Measurements from ENCODE around the gene TAS2R60. TPM values are rescaled to one million over a fixed set of nuclear protein-coding genes. Genes with fewer than 3 reads are reported as not detected.
"Not testable (repeated sequence)": the region's sequence is repeated elsewhere in the genome, so short reads cannot be mapped to it uniquely, and the experiment has no call there.

The TAS2R60 gene
- total RNA-seq, 1 experiment from 2014 or later: not detected

- DNase-seq (ENCODE audit: low spot score): no peak
- Histone ChIP-seq H3K36me3 (ENCODE audit: insufficient read depth, low read length, poor library complexity, severe bottlenecking) (no peaks in the 10 kb centered on the region), H3K4me1 (ENCODE audit: insufficient read depth, low read length, poor library complexity, severe bottlenecking) (no peaks in the 10 kb centered on the region), H3K9me3 (ENCODE audit: low read depth, low read length, poor library complexity, severe bottlenecking) (no peaks in the 10 kb centered on the region), H3K27ac (ENCODE audit: low read depth, low read length, poor library complexity, severe bottlenecking) (no peak overlapping the region), H3K4me3 (ENCODE audit: low read depth, low read length, poor library complexity, severe bottlenecking) (no peak overlapping the region), H3K27me3 (replicated peaks; ENCODE audit: insufficient read depth, low read depth, low read length, poor library complexity) (no peaks in the 10 kb centered on the region)
- TF ChIP-seq EZH2 (IDR thresholded peaks at IDR 0.05; ENCODE audit: borderline replicate concordance, low read depth, low read length, poor library complexity, severe bottlenecking): no peak
- no peak for TF ChIP-seq CTCF (conservative IDR thresholded peaks at IDR 0.05; ENCODE audit: low read depth, low read length)
- intact Hi-C loops (cut with micrococcal nuclease; ENCODE audit: unreplicated experiment): no loop called here
- BruUV-seq (replicated peaks): no TSS peak
- ChIA-PET POLR2A (ENCODE audit: low non-redundant PET) (no interaction called here), CTCF (no interaction called here)
These were observed 20.7 kb downstream of the TAS2R60 start for GRCh38 chr7:143463957-143464356.

GRCh38 chr7:143467724-143468123, 24.5 kb downstream of the TAS2R60 start:
- no peaks in the 10 kb centered on the region for H3K9me3 ChIP-seq (ENCODE audit: low read depth, low read length, poor library complexity, severe bottlenecking)
- intact Hi-C loops (cut with micrococcal nuclease; ENCODE audit: unreplicated experiment): no loop called here
- H3K4me3 ChIP-seq (ENCODE audit: low read depth, low read length, poor library complexity, severe bottlenecking): no peak overlapping the region
- DNase-seq (ENCODE audit: low spot score): no peak
- H3K27ac ChIP-seq (ENCODE audit: low read depth, low read length, poor library complexity, severe bottlenecking): no peak overlapping the region
- no peaks in the 10 kb centered on the region for H3K4me1 ChIP-seq (ENCODE audit: insufficient read depth, low read length, poor library complexity, severe bottlenecking)
- no peak for TF ChIP-seq CTCF (conservative IDR thresholded peaks at IDR 0.05; ENCODE audit: low read depth, low read length)
- no peak for TF ChIP-seq EZH2 (IDR thresholded peaks at IDR 0.05; ENCODE audit: borderline replicate concordance, low read depth, low read length, poor library complexity, severe bottlenecking)
- CTCF ChIA-PET: no interaction called here
- POLR2A ChIA-PET (ENCODE audit: low non-redundant PET): no interaction called here
- H3K36me3 ChIP-seq (ENCODE audit: insufficient read depth, low read length, poor library complexity, severe bottlenecking): no peaks in the 10 kb centered on the region
- H3K27me3 ChIP-seq (replicated peaks; ENCODE audit: insufficient read depth, low read depth, low read length, poor library complexity): no peaks in the 10 kb centered on the region
- BruUV-seq (replicated peaks): no TSS peak

- intact Hi-C loops (cut with micrococcal nuclease; ENCODE audit: unreplicated experiment); H3K4me3 ChIP-seq (ENCODE audit: low read depth, low read length, poor library complexity, severe bottlenecking); H3K27ac ChIP-seq (ENCODE audit: low read depth, low read length, poor library complexity, severe bottlenecking); BruUV-seq (replicated peaks); H3K4me1 ChIP-seq (ENCODE audit: insufficient read depth, low read length, poor library complexity, severe bottlenecking); POLR2A ChIA-PET (ENCODE audit: low non-redundant PET); H3K36me3 ChIP-seq (ENCODE audit: insufficient read depth, low read length, poor library complexity, severe bottlenecking); CTCF ChIA-PET; H3K27me3 ChIP-seq (replicated peaks; ENCODE audit: insufficient read depth, low read depth, low read length, poor library complexity); DNase-seq (ENCODE audit: low spot score); H3K9me3 ChIP-seq (ENCODE audit: low read depth, low read length, poor library complexity, severe bottlenecking): not testable (repeated sequence)
These were observed 28.9 kb downstream of the TAS2R60 start for GRCh38 chr7:143472071-143472689.

GRCh38 chr7:143477501-143478150, 34.4 kb downstream of the TAS2R60 start, which contains the start of gene TAS2R41:
TAS2R41 (plus strand) TSS chr7:143477873; CDS start chr7:143477873, 0 bp downstream.
- ChIA-PET POLR2A (ENCODE audit: low non-redundant PET) (no interaction called here), CTCF (no interaction called here)
- no peak within 1 kb of the TSS for H3K4me3 ChIP-seq (ENCODE audit: low read depth, low read length, poor library complexity, severe bottlenecking)
- no peak for DNase-seq (ENCODE audit: low spot score)
- no TSS peak for BruUV-seq (replicated peaks)
- H3K9me3 ChIP-seq (ENCODE audit: low read depth, low read length, poor library complexity, severe bottlenecking): no peaks in the 10 kb centered on the region
- H3K27ac ChIP-seq (ENCODE audit: low read depth, low read length, poor library complexity, severe bottlenecking): no peak within 1 kb of the TSS
- H3K27me3 ChIP-seq (replicated peaks; ENCODE audit: insufficient read depth, low read depth, low read length, poor library complexity): no peaks in the 10 kb centered on the region
- H3K4me1 ChIP-seq (ENCODE audit: insufficient read depth, low read length, poor library complexity, severe bottlenecking): no peaks in the 10 kb centered on the region
- intact Hi-C loops (cut with micrococcal nuclease; ENCODE audit: unreplicated experiment): no loop called here
- TF ChIP-seq EZH2 (IDR thresholded peaks at IDR 0.05; ENCODE audit: borderline replicate concordance, low read depth, low read length, poor library complexity, severe bottlenecking): no peak
- no peak for TF ChIP-seq CTCF (conservative IDR thresholded peaks at IDR 0.05; ENCODE audit: low read depth, low read length)
- H3K36me3 ChIP-seq (ENCODE audit: insufficient read depth, low read length, poor library complexity, severe bottlenecking): no peaks in the 10 kb centered on the region

Data from A673 (cell line).